HUES48 (cell line): ENCODE measurements around the gene SPIRE1.

Experiments
- H3K27ac ChIP-seq: one replicate; pipeline ENCODE4 v1.7.0; 2013; ENCODE audit warnings: low read depth, low read length, inconsistent platforms
- H3K27me3 ChIP-seq: 2 replicates; pipeline ENCODE4 v1.6.1; 2013; ENCODE audit warnings: mild to moderate bottlenecking, low read length; ENCODE audit not compliant: control insufficient read depth, insufficient read depth
- H3K36me3 ChIP-seq: 2 replicates; pipeline ENCODE4 v1.6.1; 2013; ENCODE audit warnings: low read length; ENCODE audit not compliant: control insufficient read depth, insufficient read depth
- H3K4me1 ChIP-seq: 2 replicates; pipeline ENCODE4 v1.6.1; 2013; ENCODE audit warnings: mild to moderate bottlenecking, low read length; ENCODE audit not compliant: control insufficient read depth, insufficient read depth
- H3K4me3 ChIP-seq: 2 replicates; pipeline ENCODE4 v1.5.1; 2013; ENCODE audit warnings: mild to moderate bottlenecking, low read depth, low read length
- H3K9ac ChIP-seq: 2 replicates; pipeline ENCODE4 v1.6.1; 2013; ENCODE audit warnings: mild to moderate bottlenecking, low read depth, low read length, moderate library complexity
- H3K9me3 ChIP-seq: 2 replicates; pipeline ENCODE4 v1.6.1; 2013; ENCODE audit warnings: low read length; ENCODE audit not compliant: control insufficient read depth, insufficient read depth

The SPIRE1 gene

GRCh38 chr18:12518326-12518725 is 139.6 kb downstream of the SPIRE1 start:
- no peak overlapping the region for H3K9ac ChIP-seq
- H3K4me1 ChIP-seq, result no peaks in the 10 kb centered on the region
- no peaks in the 10 kb centered on the region for H3K9me3 ChIP-seq
- no peak overlapping the region for H3K27ac ChIP-seq
- no peaks in the 10 kb centered on the region for H3K27me3 ChIP-seq
- H3K36me3 ChIP-seq, result no peaks in the 10 kb centered on the region
- no peak overlapping the region for H3K4me3 ChIP-seq

GRCh38 chr18:12517142-12517825 is 140.6 kb downstream of the SPIRE1 start:
- H3K9ac ChIP-seq, result no peak overlapping the region

GRCh38 chr18:12516049-12516630 is 141.8 kb downstream of the SPIRE1 start:
- peaks cover 4% of the 10 kb centered on the region; the same call in 1 of the 2 replicates for H3K9me3 ChIP-seq
- H3K4me1 ChIP-seq, result no peaks in the 10 kb centered on the region
- 0 out of 2 replicates have a peak, but pooled peaks cover under 1% of the 10 kb centered on the region for H3K36me3 ChIP-seq
- no peaks in the 10 kb centered on the region for H3K27me3 ChIP-seq
- H3K4me3 ChIP-seq, result no peak overlapping the region
- no peak overlapping the region for H3K27ac ChIP-seq
- H3K9ac ChIP-seq, result no peak overlapping the region

More at GRCh38 chr18:12517142-12517825, 140.6 kb downstream of the SPIRE1 start:
- Histone ChIP-seq H3K4me1 (no peaks in the 10 kb centered on the region), H3K27ac (no peak overlapping the region), H3K36me3 (no peaks in the 10 kb centered on the region), H3K27me3 (no peaks in the 10 kb centered on the region), H3K9me3 (no peaks in the 10 kb centered on the region), H3K4me3 (no peak overlapping the region)

- peaks cover 10% of the 10 kb centered on the region; the same call in 1 of the 2 replicates for H3K9me3 ChIP-seq
- H3K36me3 ChIP-seq, result peaks cover 4% of the 10 kb centered on the region; the same call in 1 of the 2 replicates
- no peak overlapping the region for H3K4me3 ChIP-seq
- no peaks in the 10 kb centered on the region for H3K4me1 ChIP-seq
- no peak overlapping the region for H3K27ac ChIP-seq
- no peaks in the 10 kb centered on the region for H3K27me3 ChIP-seq
- no peak overlapping the region for H3K9ac ChIP-seq
These were observed 142.4 kb downstream of the SPIRE1 start for GRCh38 chr18:12515550-12515949.

- no peak overlapping the region for H3K9ac ChIP-seq
- no peak overlapping the region for H3K4me3 ChIP-seq
- peaks cover 10% of the 10 kb centered on the region; the same call in 1 of the 2 replicates for H3K9me3 ChIP-seq
- no peaks in the 10 kb centered on the region for H3K4me1 ChIP-seq
- no peak overlapping the region for H3K27ac ChIP-seq
- H3K27me3 ChIP-seq, result no peaks in the 10 kb centered on the region
- peaks cover 4% of the 10 kb centered on the region; the same call in 1 of the 2 replicates for H3K36me3 ChIP-seq
These were observed 150.9 kb downstream of the SPIRE1 start for GRCh38 chr18:12507007-12507406.

GRCh38 chr18:12500986-12501385 is 156.9 kb downstream of the SPIRE1 start:
- Histone ChIP-seq H3K27me3 (no peaks in the 10 kb centered on the region), H3K4me1 (no peaks in the 10 kb centered on the region), H3K9ac (no peak overlapping the region), H3K4me3 (no peak overlapping the region), H3K36me3 (no peaks in the 10 kb centered on the region), H3K9me3 (no peaks in the 10 kb centered on the region), H3K27ac (no peak overlapping the region)

GRCh38 chr18:12497839-12498238 is 160.1 kb downstream of the SPIRE1 start:
- no peaks in the 10 kb centered on the region for H3K27me3 ChIP-seq
- H3K4me3 ChIP-seq, result no peak overlapping the region
- H3K9me3 ChIP-seq, result no peaks in the 10 kb centered on the region
- peaks cover 1% of the 10 kb centered on the region; the same call in 1 of the 2 replicates for H3K36me3 ChIP-seq
- no peaks in the 10 kb centered on the region for H3K4me1 ChIP-seq
- no peak overlapping the region for H3K9ac ChIP-seq
- no peak overlapping the region for H3K27ac ChIP-seq

GRCh38 chr18:12497296-12497695 is 160.6 kb downstream of the SPIRE1 start:
- Histone ChIP-seq H3K36me3 (peaks cover 5% of the 10 kb centered on the region; the same call in 1 of the 2 replicates), H3K9ac (no peak overlapping the region), H3K9me3 (no peaks in the 10 kb centered on the region), H3K27ac (no peak overlapping the region), H3K4me3 (no peak overlapping the region), H3K4me1 (no peaks in the 10 kb centered on the region), H3K27me3 (no peaks in the 10 kb centered on the region)

- H3K27me3 ChIP-seq, result no peaks in the 10 kb centered on the region
- peaks cover 12% of the 10 kb centered on the region; the same call in 1 of the 2 replicates for H3K36me3 ChIP-seq
- no peak overlapping the region for H3K4me3 ChIP-seq
- no peaks in the 10 kb centered on the region for H3K4me1 ChIP-seq
- no peak overlapping the region for H3K27ac ChIP-seq
- H3K9ac ChIP-seq, result no peak overlapping the region
- H3K9me3 ChIP-seq, result no peaks in the 10 kb centered on the region
These were observed 165.0 kb downstream of the SPIRE1 start for GRCh38 chr18:12492907-12493306.

- Histone ChIP-seq H3K4me3 (no peak overlapping the region), H3K9ac (no peak overlapping the region), H3K4me1 (no peaks in the 10 kb centered on the region), H3K9me3 (no peaks in the 10 kb centered on the region), H3K27me3 (no peaks in the 10 kb centered on the region), H3K36me3 (peaks cover 12% of the 10 kb centered on the region; the same call in 1 of the 2 replicates), H3K27ac (no peak overlapping the region)
These were observed 166.1 kb downstream of the SPIRE1 start for GRCh38 chr18:12491611-12492435.
